C4-2B (cell line): ENCODE results near the gene KRT80.

Experiments
- H3K27ac ChIP-seq: fragments of 450-650 bp; 2 replicates; pipeline ENCODE4 v1.5.1; 2017
- ZFX ChIP-seq: fragments of 450-650 bp; IDR thresholded peaks from 2 replicates; pipeline ENCODE4 v1.6.1; 2017
- TF ChIP-seq, protein P1 (sequence below): fragments of 450-650 bp; conservative IDR thresholded peaks from 2 replicates; pipeline ENCODE4 v1.5.1; 2017; ENCODE audit warnings: mild to moderate bottlenecking

Gene KRT80

DNA sequence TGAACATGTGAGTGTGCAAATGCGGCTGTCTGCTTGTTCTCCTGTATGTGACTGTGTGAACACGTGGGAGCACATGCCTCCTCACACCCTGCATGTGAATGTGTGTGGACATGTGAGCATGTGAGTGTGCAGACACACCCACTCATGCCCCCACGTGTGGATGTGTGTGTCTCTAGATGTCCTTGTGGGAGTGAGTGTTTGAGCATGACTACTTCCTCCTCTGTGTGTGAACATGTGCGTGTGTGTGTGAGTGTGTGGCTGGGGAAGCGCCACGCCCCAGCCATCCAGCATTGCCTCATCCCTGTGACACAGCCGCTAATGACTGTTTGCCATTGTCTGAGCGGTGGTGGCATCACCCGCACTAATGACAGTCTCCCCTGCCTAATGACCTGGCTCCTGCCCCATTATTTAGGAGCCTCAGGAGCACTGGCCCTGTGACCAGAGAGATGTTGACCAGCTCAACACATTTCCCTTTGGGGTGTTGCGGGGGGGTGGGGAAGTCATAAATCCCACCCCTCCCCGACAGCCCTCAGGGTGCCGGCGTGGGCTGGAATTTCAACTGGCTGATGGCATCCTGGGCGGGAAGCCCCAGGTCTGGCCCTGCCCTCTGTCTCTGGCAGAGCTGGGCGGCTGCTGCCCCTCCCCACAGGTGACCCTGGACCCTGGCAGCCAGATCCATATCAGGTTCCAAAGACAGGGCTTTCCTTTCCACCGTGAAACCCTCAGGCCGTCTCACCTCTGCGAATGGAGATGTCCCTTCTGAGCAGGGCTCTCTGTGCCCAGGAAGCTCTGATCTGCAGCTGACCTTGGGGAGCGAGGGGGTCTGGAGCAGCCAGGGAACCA, 11.5 kb upstream of the KRT80 start:
- no peak overlapping the region for H3K27ac ChIP-seq
- no peak for TF ChIP-seq ZFX
- TF ChIP-seq, protein P1, sequence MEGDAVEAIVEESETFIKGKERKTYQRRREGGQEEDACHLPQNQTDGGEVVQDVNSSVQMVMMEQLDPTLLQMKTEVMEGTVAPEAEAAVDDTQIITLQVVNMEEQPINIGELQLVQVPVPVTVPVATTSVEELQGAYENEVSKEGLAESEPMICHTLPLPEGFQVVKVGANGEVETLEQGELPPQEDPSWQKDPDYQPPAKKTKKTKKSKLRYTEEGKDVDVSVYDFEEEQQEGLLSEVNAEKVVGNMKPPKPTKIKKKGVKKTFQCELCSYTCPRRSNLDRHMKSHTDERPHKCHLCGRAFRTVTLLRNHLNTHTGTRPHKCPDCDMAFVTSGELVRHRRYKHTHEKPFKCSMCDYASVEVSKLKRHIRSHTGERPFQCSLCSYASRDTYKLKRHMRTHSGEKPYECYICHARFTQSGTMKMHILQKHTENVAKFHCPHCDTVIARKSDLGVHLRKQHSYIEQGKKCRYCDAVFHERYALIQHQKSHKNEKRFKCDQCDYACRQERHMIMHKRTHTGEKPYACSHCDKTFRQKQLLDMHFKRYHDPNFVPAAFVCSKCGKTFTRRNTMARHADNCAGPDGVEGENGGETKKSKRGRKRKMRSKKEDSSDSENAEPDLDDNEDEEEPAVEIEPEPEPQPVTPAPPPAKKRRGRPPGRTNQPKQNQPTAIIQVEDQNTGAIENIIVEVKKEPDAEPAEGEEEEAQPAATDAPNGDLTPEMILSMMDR: no peak

GRCh38 chr12:52202361-52203078, 10.7 kb upstream of the KRT80 start:
- H3K27ac ChIP-seq: no peak overlapping the region
- no peak for TF ChIP-seq ZFX
- TF ChIP-seq, protein P1: no peak

DNA sequence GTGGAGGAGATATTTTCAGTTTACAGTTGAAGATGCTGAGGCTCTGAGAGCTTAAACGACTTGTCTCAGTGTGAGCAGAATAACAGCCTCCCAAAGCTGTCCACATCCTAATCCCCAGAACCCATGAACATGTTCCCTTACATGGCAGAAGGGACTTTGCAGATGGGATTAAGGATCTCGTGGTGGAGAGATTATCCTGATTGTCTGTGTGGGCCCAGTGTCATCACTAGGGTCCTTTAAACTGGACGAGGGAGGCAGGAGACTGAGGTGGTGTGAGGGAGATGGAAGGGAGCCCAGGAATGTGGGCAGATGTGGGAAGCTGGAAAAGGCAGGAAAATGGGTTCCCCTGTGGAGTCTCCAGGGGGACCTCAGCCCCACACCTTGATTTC, 9.6 kb upstream of the KRT80 start:
- TF ChIP-seq, protein P1: no peak
- no peak for TF ChIP-seq ZFX
- H3K27ac ChIP-seq: no peak overlapping the region

DNA sequence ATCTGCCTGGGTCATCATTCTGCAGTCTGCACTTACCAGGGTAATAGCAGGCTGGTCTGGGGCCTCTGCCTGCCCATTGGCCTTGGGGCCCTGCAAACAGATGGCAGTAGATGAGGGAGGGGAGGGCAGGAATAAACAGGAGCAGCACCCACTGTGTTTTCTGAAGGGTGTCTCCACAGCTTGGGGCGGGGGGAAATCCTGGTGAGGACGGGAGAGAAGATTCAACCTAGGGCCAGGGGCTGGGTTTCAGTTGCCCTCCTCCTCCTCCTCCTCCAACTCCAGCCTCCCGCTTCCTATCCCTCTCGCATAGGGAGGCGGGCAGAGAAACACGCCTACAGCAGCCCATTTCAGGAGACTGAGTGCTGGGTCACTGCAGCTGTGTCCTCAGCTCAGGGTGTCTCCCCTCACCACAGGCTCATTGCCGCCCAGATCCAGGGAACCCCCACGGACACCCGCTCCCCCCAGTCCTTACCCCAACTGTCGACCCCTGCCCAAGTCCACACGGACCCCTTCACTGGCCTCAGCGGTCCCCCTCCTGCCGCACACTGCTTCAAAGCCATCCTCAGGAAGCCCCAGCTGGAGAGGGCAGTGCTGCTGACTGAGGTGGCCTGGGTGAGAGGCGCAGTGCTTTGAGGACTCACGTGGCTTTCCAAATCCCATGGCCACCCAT, 9.1 kb upstream of the KRT80 start:
- H3K27ac ChIP-seq: no peak overlapping the region
- TF ChIP-seq, protein P1: no peak
- TF ChIP-seq ZFX: no peak

DNA sequence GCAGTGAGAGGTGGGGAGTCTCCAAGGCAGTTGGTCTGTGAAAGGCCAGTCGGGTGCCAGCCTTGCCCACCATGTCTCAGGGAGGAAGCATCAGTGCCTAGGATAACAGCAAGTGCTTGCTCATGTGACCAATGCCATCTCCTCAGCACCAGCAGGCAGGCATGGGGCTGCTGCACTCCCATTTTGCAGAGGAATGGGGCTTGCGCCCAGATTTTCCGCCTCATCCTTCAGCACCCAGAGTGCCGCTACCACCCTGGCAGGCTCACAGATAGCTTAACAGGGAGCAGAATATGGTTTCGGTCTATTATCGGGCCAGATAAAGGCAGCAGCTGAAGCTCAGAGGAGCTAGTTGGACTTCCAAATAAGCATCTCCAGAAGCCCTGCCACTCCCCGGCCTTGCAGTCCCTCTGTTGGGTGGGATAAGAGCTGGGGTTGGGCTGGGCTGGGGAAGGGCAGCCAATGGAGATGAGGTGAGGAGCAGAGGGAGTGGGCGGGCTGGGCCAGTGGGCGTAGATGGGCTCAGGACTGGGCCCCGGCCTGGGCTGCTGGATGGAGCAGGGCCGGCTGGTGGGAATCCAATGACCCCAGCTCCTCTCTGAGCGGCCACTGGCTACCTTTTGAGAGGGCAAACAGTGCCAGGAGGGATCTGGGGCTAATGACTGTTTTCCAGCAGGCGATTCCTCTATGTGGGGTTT, 8.4 kb upstream of the KRT80 start:
- no peak overlapping the region for H3K27ac ChIP-seq
- TF ChIP-seq ZFX: no peak
- TF ChIP-seq, protein P1: no peak

DNA sequence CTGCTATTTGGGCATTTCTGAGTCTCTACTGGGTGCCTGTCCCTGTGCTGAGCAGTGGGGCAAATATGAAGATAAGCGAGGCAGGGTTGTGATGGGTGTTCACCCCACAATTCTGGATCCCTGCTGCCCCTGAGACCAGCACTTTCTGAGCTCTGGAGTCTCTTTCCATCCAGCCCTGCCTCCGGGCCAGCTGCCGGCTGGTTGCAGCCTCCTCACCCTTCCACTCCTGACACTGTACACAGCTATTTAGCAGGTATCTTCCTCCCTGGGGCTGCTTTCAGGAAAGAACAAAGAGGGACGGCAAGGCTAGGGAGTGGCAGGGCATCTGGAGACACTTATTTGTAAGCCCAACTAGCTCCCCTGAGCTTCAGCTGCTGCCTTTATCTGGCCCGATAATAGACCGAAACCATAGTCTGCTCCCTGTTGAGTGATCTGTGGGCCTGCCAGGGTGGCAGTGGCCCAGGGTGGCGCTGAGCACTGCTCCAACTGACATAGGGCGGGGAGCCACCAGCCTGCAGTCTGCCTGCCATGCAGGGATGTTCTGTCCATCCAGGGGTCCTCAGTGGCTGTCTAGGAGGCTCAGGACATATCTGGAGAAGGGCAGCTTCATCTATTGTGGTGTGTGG, 7.6 kb upstream of the KRT80 start:
- no peak for TF ChIP-seq ZFX
- TF ChIP-seq, protein P1: no peak
- no peak overlapping the region for H3K27ac ChIP-seq
